Osteocyte (in vitro differentiated cells): ENCODE results near the gene ATAD1. TPM values are rescaled to one million over a fixed set of nuclear protein-coding genes. Genes with fewer than 3 reads are reported as not detected.

ENCODE experiments used
- DNase-seq: peaks from one replicate; pipeline ENCODE4 v3.0.0; 2021; ENCODE audit warnings: mixed read lengths; ENCODE audit not compliant: unreplicated experiment; ENCODE audit errors: extremely low spot score
- H3K27ac Mint-ChIP-seq: one replicate; pipeline ENCODE4 v1.8.0; 2021; ENCODE audit warnings: mild to moderate bottlenecking, mixed read lengths; ENCODE audit not compliant: unreplicated experiment
- H3K27me3 Mint-ChIP-seq: one replicate; pipeline ENCODE4 v1.8.0; 2021; ENCODE audit warnings: mixed read lengths; ENCODE audit not compliant: unreplicated experiment
- H3K36me3 Mint-ChIP-seq: one replicate; pipeline ENCODE4 v1.8.0; 2021; ENCODE audit warnings: mixed read lengths; ENCODE audit not compliant: unreplicated experiment
- H3K4me1 Mint-ChIP-seq: one replicate; pipeline ENCODE4 v1.8.0; 2021; ENCODE audit warnings: mixed read lengths; ENCODE audit not compliant: unreplicated experiment
- H3K4me3 Mint-ChIP-seq: one replicate; pipeline ENCODE4 v1.8.0; 2021; ENCODE audit warnings: mild to moderate bottlenecking, moderate library complexity, mixed read lengths; ENCODE audit not compliant: unreplicated experiment
- H3K9me3 Mint-ChIP-seq: one replicate; pipeline ENCODE4 v1.8.0; 2021; ENCODE audit warnings: mixed read lengths; ENCODE audit not compliant: unreplicated experiment
- CTCF ChIP-seq: fragments of 200-600 bp; sonication (generic); IDR thresholded peaks from 2 replicates; pipeline ENCODE4 v1.5.0; 2021; ENCODE audit warnings: antibody characterized with exemption, mild to moderate bottlenecking, moderate library complexity
- total RNA-seq: library from RNA; stranded (reverse); gene quantifications from 2 replicates; pipeline ENCODE4 v1.2.1, GENCODE V29; 2021

ATAD1 gene
- total RNA-seq, 1 donor from 2014 or later: 63.2 TPM

- Mint-ChIP-seq H3K4me1 (no peaks in the 10 kb centered on the region), H3K4me3 (no peak overlapping the region), H3K27ac (no peak overlapping the region), H3K36me3 (peaks cover 2% of the 10 kb centered on the region), H3K27me3 (no peaks in the 10 kb centered on the region), H3K9me3 (no peaks in the 10 kb centered on the region)
- TF ChIP-seq CTCF: no peak
- DNase-seq: no peak
Observed at GRCh38 chr10:87716348-87716670, 101.7 kb downstream of the ATAD1 start.

GRCh38 chr10:87715552-87716347 is 102.3 kb downstream of the ATAD1 start:
- H3K9me3 Mint-ChIP-seq: no peaks in the 10 kb centered on the region
- H3K36me3 Mint-ChIP-seq: no peaks in the 10 kb centered on the region
- no peak for DNase-seq
- no peak overlapping the region for H3K27ac Mint-ChIP-seq
- no peaks in the 10 kb centered on the region for H3K27me3 Mint-ChIP-seq
- H3K4me3 Mint-ChIP-seq: no peak overlapping the region
- H3K4me1 Mint-ChIP-seq: no peaks in the 10 kb centered on the region
- no peak for TF ChIP-seq CTCF

- no peaks in the 10 kb centered on the region for H3K9me3 Mint-ChIP-seq
- no peak overlapping the region for H3K27ac Mint-ChIP-seq
- DNase-seq: no peak
- no peaks in the 10 kb centered on the region for H3K4me1 Mint-ChIP-seq
- no peaks in the 10 kb centered on the region for H3K27me3 Mint-ChIP-seq
- no peak for TF ChIP-seq CTCF
- H3K36me3 Mint-ChIP-seq: peaks cover 2% of the 10 kb centered on the region
- H3K4me3 Mint-ChIP-seq: no peak overlapping the region
Observed at GRCh38 chr10:87713707-87714106, 104.3 kb downstream of the ATAD1 start.

GRCh38 chr10:87712913-87713616 is 105.0 kb downstream of the ATAD1 start:
- Mint-ChIP-seq H3K36me3 (peaks cover 2% of the 10 kb centered on the region), H3K27ac (no peak overlapping the region), H3K9me3 (no peaks in the 10 kb centered on the region), H3K4me1 (no peaks in the 10 kb centered on the region), H3K4me3 (no peak overlapping the region), H3K27me3 (no peaks in the 10 kb centered on the region)
- TF ChIP-seq CTCF: no peak
- DNase-seq: no peak

GRCh38 chr10:87707254-87707653 is 110.8 kb downstream of the ATAD1 start:
- H3K27me3 Mint-ChIP-seq: no peaks in the 10 kb centered on the region
- peaks cover 2% of the 10 kb centered on the region for H3K36me3 Mint-ChIP-seq
- no peaks in the 10 kb centered on the region for H3K4me1 Mint-ChIP-seq
- no peak overlapping the region for H3K4me3 Mint-ChIP-seq
- no peak for TF ChIP-seq CTCF
- no peak overlapping the region for H3K27ac Mint-ChIP-seq
- H3K9me3 Mint-ChIP-seq: no peaks in the 10 kb centered on the region
- DNase-seq: no peak
